ENCODE data around the gene MYH6. TPM values are rescaled to one million over a fixed set of nuclear protein-coding genes. Genes with fewer than 3 reads are reported as not detected.

MYH6 gene
- total RNA-seq, 1 donor from 2014 or later = not detected

GRCh38 chr14:23379366-23380196 lies 28.5 kb downstream of the MYH6 start:
- Mint-ChIP-seq H3K9me3 (ENCODE audit: unreplicated experiment) (no peaks in the 10 kb centered on the region), H3K36me3 (ENCODE audit: unreplicated experiment) (no peaks in the 10 kb centered on the region), H3K4me3 (ENCODE audit: unreplicated experiment) (no peak overlapping the region), H3K27ac (ENCODE audit: unreplicated experiment) (no peak overlapping the region), H3K27me3 (ENCODE audit: unreplicated experiment) (peaks cover 28% of the 10 kb centered on the region), H3K4me1 (ENCODE audit: unreplicated experiment) (peaks cover 4% of the 10 kb centered on the region)
- TF ChIP-seq CTCF (IDR thresholded peaks at IDR 0.05) = peak; percentile 91
- no peak for DNase-seq (ENCODE audit: extremely low spot score, unreplicated experiment)

- Mint-ChIP-seq H3K27me3 (ENCODE audit: unreplicated experiment) (peaks cover 23% of the 10 kb centered on the region), H3K4me3 (ENCODE audit: unreplicated experiment) (no peak overlapping the region), H3K27ac (ENCODE audit: unreplicated experiment) (no peak overlapping the region), H3K9me3 (ENCODE audit: unreplicated experiment) (no peaks in the 10 kb centered on the region), H3K36me3 (ENCODE audit: unreplicated experiment) (no peaks in the 10 kb centered on the region), H3K4me1 (ENCODE audit: unreplicated experiment) (peaks cover 4% of the 10 kb centered on the region)
- no peak for TF ChIP-seq CTCF (IDR thresholded peaks at IDR 0.05)
- no peak for DNase-seq (ENCODE audit: extremely low spot score, unreplicated experiment)
These were observed 29.4 kb downstream of the MYH6 start for GRCh38 chr14:23378612-23379220.

GRCh38 chr14:23377573-23378563 lies 30.2 kb downstream of the MYH6 start:
- no peaks in the 10 kb centered on the region for H3K36me3 Mint-ChIP-seq (ENCODE audit: unreplicated experiment)
- peaks cover 4% of the 10 kb centered on the region for H3K4me1 Mint-ChIP-seq (ENCODE audit: unreplicated experiment)
- TF ChIP-seq CTCF (IDR thresholded peaks at IDR 0.05) = no peak
- no peaks in the 10 kb centered on the region for H3K9me3 Mint-ChIP-seq (ENCODE audit: unreplicated experiment)
- peaks cover 24% of the 10 kb centered on the region for H3K27me3 Mint-ChIP-seq (ENCODE audit: unreplicated experiment)
- no peak overlapping the region for H3K27ac Mint-ChIP-seq (ENCODE audit: unreplicated experiment)
- DNase-seq (ENCODE audit: extremely low spot score, unreplicated experiment) = no peak
- H3K4me3 Mint-ChIP-seq (ENCODE audit: unreplicated experiment) = no peak overlapping the region

- TF ChIP-seq CTCF (IDR thresholded peaks at IDR 0.05) = no peak
- peaks cover 24% of the 10 kb centered on the region for H3K27me3 Mint-ChIP-seq (ENCODE audit: unreplicated experiment)
- no peak overlapping the region for H3K27ac Mint-ChIP-seq (ENCODE audit: unreplicated experiment)
- peaks cover 4% of the 10 kb centered on the region for H3K4me1 Mint-ChIP-seq (ENCODE audit: unreplicated experiment)
- H3K9me3 Mint-ChIP-seq (ENCODE audit: unreplicated experiment) = no peaks in the 10 kb centered on the region
- H3K36me3 Mint-ChIP-seq (ENCODE audit: unreplicated experiment) = no peaks in the 10 kb centered on the region
- H3K4me3 Mint-ChIP-seq (ENCODE audit: unreplicated experiment) = no peak overlapping the region
- no peak for DNase-seq (ENCODE audit: extremely low spot score, unreplicated experiment)
These were observed 30.9 kb downstream of the MYH6 start for GRCh38 chr14:23377198-23377550.
